ENCODE results near the gene BRD4. TPM values are rescaled to one million over a fixed set of nuclear protein-coding genes. Genes with fewer than 3 reads are reported as not detected.
A peak's percentile ranks its signal among the peaks of the same experiment; 100 is the strongest.

The BRD4 gene
- total RNA-seq, 1 experiment from 2014 or later: 144 TPM

DNA sequence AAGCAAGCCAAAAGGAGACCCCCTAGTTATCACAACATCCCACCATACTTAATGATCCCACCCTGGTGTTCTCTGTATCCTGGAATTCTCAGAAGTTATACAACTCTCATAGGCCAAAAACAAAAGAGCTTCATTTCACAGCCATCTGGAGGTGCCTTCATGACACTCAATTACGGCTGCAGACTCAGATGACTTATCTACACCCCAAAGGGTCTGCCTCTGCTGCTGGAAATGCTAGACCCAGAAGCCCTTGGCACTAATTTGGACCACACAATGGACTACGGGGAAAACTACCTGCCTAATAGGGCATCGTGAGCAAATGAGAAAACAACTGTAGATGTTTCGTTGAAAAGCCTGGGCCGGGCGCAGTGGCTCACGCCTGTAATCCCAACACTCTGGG, 40.2 kb downstream of the BRD4 start:
- Histone ChIP-seq H3K79me1 (ENCODE audit: insufficient read depth, low read depth, low read length, poor library complexity, severe bottlenecking) (peaks cover 9% of the 10 kb centered on the region), H3K56ac (ENCODE audit: insufficient read length, low read depth, low read length) (no peak overlapping the region), H3K18ac (ENCODE audit: insufficient read length, low read depth, low read length) (no peak overlapping the region), H2BK12ac (ENCODE audit: insufficient read length, low read depth, low read length) (no peak overlapping the region), H4K20me1 (ENCODE audit: control insufficient read depth, insufficient read depth, insufficient read length) (peaks cover 5% of the 10 kb centered on the region), H3K79me2 (ENCODE audit: insufficient read depth, low read length) (peaks cover 88% of the 10 kb centered on the region), H3K27ac (ENCODE audit: insufficient read length, low read depth, low read length) (no peak overlapping the region), H4K91ac (ENCODE audit: insufficient read length, low read depth, low read length) (no peak overlapping the region), H2BK15ac (ENCODE audit: low read depth, low read length) (no peak overlapping the region), H3K9me3 (ENCODE audit: control insufficient read depth, low read depth, low read length) (no peaks in the 10 kb centered on the region), H2AFZ (ENCODE audit: low read length) (no peak overlapping the region), H2AK5ac (ENCODE audit: insufficient read length, low read length) (no peak overlapping the region), H3K4me1 (ENCODE audit: insufficient read depth, low read length) (peaks cover 21% of the 10 kb centered on the region), H3K4ac (ENCODE audit: low read depth, low read length) (no peak overlapping the region), H3K23ac (ENCODE audit: insufficient read length, low read depth, low read length) (no peak overlapping the region), H3K14ac (ENCODE audit: insufficient read depth, low read length) (no peak overlapping the region), H3T11ph (ENCODE audit: low read length) (no peak overlapping the region), H2BK120ac (ENCODE audit: low read depth, low read length, poor library complexity, severe bottlenecking) (no peak overlapping the region), H3K27me3 (ENCODE audit: insufficient read depth, low read length) (no peaks in the 10 kb centered on the region), H3K23me2 (ENCODE audit: insufficient read length, low read depth, low read length, poor library complexity, severe bottlenecking) (no peaks in the 10 kb centered on the region), H3K4me2 (ENCODE audit: insufficient read depth, insufficient read length, low read length) (no peak overlapping the region), H4K8ac (replicated peaks; ENCODE audit: insufficient read length, low read depth, low read length) (no peak overlapping the region), H4K5ac (ENCODE audit: insufficient read length, low read depth, low read length) (no peak overlapping the region), H2BK20ac (ENCODE audit: low read depth, low read length, poor library complexity, severe bottlenecking) (no peak overlapping the region), H3K9ac (ENCODE audit: extremely low read depth, insufficient read length, low read length) (no peak overlapping the region), H2BK5ac (ENCODE audit: insufficient read length, low read length) (no peak overlapping the region)
- no CpG with 5 or more reads among the region's 7 CpGs for WGBS (ENCODE audit: extremely low coverage, insufficient read length, low lambda C conversion rate)
- TF ChIP-seq, protein P1, sequence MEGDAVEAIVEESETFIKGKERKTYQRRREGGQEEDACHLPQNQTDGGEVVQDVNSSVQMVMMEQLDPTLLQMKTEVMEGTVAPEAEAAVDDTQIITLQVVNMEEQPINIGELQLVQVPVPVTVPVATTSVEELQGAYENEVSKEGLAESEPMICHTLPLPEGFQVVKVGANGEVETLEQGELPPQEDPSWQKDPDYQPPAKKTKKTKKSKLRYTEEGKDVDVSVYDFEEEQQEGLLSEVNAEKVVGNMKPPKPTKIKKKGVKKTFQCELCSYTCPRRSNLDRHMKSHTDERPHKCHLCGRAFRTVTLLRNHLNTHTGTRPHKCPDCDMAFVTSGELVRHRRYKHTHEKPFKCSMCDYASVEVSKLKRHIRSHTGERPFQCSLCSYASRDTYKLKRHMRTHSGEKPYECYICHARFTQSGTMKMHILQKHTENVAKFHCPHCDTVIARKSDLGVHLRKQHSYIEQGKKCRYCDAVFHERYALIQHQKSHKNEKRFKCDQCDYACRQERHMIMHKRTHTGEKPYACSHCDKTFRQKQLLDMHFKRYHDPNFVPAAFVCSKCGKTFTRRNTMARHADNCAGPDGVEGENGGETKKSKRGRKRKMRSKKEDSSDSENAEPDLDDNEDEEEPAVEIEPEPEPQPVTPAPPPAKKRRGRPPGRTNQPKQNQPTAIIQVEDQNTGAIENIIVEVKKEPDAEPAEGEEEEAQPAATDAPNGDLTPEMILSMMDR (conservative IDR thresholded peaks at IDR 0.05): no peak
- H3K27ac Mint-ChIP-seq: peak overlapping the region; percentile 2 to 78 (median 64); a peak in 3 of 7 replicates
- H3K36me3 Mint-ChIP-seq (ENCODE audit: insufficient read depth in 1 of 3, low read depth in 3 of 3): peaks cover 6 to 11% (median 11%) of the 10 kb centered on the region in 3 experiments; a peak in 6 of 7 replicates
- DNase-seq: no peak
- H3K27me3 Mint-ChIP-seq (ENCODE audit: low read depth): no peaks in the 10 kb centered on the region
- H3K9me3 Mint-ChIP-seq: peaks cover 0 to 2% of the 10 kb centered on the region in 2 experiments; a peak in 1 of 5 replicates
- H3K4me1 Mint-ChIP-seq: peaks cover 79 to 82% of the 10 kb centered on the region in 2 experiments
- 0 out of 5 replicates have a peak overlapping the region, but pooled peaks of 1 of the 2 experiments have one; percentile 33 for H3K4me3 Mint-ChIP-seq
